ENCODE measurements around the gene MAP3K2. TPM values are rescaled to one million over a fixed set of nuclear protein-coding genes. Genes with fewer than 3 reads are reported as not detected.

MAP3K2 gene
- total and polyA plus RNA-seq, 2 donors = 16.5 to 31.3 TPM

DNA sequence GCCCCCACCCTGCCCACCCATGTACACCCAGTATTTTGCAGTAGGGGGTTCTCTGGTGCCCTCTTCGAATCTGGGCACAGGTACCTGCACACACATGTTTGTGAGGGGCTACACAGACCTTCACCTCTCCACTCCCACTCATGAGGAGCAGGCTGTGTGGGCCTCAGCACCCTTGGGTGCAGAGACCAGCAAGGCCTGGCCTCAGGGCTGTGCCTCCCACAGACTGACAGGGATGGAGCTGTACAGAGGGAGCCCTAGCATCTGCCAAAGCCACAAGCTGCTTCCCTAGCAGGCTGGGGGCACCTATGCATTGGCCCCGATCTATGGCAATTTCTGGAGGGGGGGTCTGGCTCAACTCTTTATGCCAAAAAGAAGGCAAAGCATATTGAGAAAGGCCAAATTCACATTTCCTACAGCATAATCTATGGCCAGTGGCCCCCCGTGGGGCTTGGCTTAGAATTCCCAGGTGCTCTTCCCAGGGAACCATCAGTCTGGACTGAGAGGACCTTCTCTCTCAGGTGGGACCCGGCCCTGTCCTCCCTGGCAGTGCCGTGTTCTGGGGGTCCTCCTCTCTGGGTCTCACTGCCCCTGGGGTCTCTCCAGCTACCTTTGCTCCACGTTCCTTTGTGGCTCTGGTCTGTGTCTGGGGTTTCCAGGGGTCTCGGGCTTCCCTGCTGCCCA lies 39.7 kb upstream of the MAP3K2 start:
- no peak for DNase-seq (ENCODE audit: low read depth in 6 of 9, low spot score in 9 of 9)
- H3K36me3 ChIP-seq (ENCODE audit: control insufficient read depth in 2 of 2, insufficient read depth in 2 of 2, low read length in 1 of 2) = no peaks in the 10 kb centered on the region
- WGBS = 97% methylated on average over 7 of the region's 7 CpGs

DNA sequence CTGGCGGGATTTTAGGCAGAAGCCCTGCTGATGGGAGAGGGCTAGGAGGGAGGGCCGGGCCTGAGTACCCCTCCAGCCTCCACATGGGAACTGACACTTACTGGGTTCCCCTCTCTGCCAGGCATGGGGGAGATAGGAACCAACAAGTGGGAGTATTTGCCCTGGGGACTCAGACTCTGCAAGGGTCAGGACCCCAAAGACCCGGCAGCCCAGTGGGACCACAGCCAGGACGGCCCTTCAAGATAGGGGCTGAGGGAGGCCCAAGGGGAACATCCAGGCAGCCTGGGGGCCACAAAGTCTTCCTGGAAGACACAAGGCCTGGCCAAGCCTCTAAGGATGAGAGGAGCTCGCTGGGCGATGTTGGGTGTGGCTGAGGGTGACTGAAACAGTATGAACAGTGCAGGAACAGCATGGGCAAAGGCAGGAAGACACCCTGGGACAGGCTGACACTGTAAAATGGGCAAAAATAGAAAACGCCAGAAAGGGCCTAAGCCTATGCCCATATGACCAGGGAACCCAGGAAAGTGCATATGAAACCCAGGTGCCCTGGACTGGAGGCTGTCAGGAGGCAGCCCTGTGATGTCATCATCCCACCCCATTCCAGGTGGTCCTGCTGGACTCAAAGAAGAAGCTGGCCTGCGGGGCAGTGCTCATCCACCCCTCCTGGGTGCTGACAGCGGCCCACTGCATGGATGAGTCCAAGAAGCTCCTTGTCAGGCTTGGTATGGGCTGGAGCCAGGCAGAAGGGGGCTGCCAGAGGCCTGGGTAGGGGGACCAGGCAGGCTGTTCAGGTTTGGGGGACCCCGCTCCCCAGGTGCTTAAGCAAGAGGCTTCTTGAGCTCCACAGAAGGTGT lies 39.0 kb upstream of the MAP3K2 start:
- Histone ChIP-seq H3K27me3 (ENCODE audit: control insufficient read depth in 2 of 2, insufficient read depth in 1 of 2, low read length in 1 of 2) (peaks cover 0 to 25% of the 10 kb centered on the region in 2 donors), H3K4me3 (ENCODE audit: low read length in 2 of 2) (no peak overlapping the region), H3K9me3 (ENCODE audit: control insufficient read depth in 2 of 2, insufficient read depth in 1 of 2, low read length in 1 of 2) (no peaks in the 10 kb centered on the region), H3K4me1 (ENCODE audit: control insufficient read depth in 2 of 2, insufficient read depth in 2 of 2, low read length in 2 of 2) (peaks cover 2 to 18% of the 10 kb centered on the region in 2 donors), H3K36me3 (ENCODE audit: control insufficient read depth in 2 of 2, insufficient read depth in 2 of 2, low read length in 1 of 2) (no peaks in the 10 kb centered on the region), H3K27ac (ENCODE audit: low read depth in 1 of 2, low read length in 1 of 2) (no peak overlapping the region)
- 99% methylated on average over 10 of the region's 10 CpGs for whole genome bisulfite sequencing
- DNase-seq (ENCODE audit: low read depth in 6 of 9, low spot score in 9 of 9) = no peak

More for the DNA sequence above, 39.7 kb upstream of the MAP3K2 start:
- Histone ChIP-seq H3K27ac (ENCODE audit: low read depth in 1 of 2, low read length in 1 of 2) (no peak overlapping the region), H3K4me1 (ENCODE audit: control insufficient read depth in 2 of 2, insufficient read depth in 2 of 2, low read length in 2 of 2) (peaks cover 2 to 12% of the 10 kb centered on the region in 2 donors), H3K27me3 (ENCODE audit: control insufficient read depth in 2 of 2, insufficient read depth in 1 of 2, low read length in 1 of 2) (peaks cover 0 to 17% of the 10 kb centered on the region in 2 donors), H3K9me3 (ENCODE audit: control insufficient read depth in 2 of 2, insufficient read depth in 1 of 2, low read length in 1 of 2) (no peaks in the 10 kb centered on the region), H3K4me3 (ENCODE audit: low read length in 2 of 2) (no peak overlapping the region)

DNA sequence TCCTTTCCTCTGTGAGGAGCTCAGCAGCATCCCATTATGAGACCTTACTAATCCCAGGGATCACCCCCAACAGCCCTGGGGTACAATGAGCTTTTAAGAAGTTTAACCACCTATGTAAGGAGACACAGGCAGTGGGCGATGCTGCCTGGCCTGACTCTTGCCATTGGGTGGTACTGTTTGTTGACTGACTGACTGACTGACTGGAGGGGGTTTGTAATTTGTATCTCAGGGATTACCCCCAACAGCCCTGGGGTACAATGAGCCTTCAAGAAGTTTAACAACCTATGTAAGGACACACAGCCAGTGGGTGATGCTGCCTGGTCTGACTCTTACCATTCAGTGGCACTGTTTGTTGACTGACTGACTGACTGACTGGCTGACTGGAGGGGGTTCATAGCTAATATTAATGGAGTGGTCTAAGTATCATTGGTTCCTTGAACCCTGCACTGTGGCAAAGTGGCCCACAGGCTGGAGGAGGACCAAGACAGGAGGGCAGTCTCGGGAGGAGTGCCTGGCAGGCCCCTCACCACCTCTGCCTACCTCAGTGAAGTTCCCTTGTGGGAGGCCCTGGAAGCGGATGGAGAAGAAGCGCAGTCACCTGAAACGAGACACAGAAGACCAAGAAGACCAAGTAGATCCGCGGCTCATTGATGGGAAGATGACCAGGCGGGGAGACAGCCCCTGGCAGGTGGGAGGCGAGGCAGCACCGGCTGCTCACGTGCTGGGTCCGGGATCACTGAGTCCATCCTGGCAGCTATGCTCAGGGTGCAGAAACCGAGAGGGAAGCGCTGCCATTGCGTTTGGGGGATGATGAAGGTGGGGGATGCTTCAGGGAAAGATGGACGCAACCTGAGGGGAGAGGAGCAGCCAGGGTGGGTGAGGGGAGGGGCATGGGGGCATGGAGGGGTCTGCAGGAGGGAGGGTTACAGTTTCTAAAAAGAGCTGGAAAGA lies 38.0 kb upstream of the MAP3K2 start:
- Histone ChIP-seq H3K4me1 (ENCODE audit: control insufficient read depth in 2 of 2, insufficient read depth in 2 of 2, low read length in 2 of 2) (peaks cover 2 to 27% of the 10 kb centered on the region in 2 donors), H3K4me3 (ENCODE audit: low read length in 2 of 2) (no peak overlapping the region), H3K9me3 (ENCODE audit: control insufficient read depth in 2 of 2, insufficient read depth in 1 of 2, low read length in 1 of 2) (no peaks in the 10 kb centered on the region), H3K27me3 (ENCODE audit: control insufficient read depth in 2 of 2, insufficient read depth in 1 of 2, low read length in 1 of 2) (peaks cover 0 to 29% of the 10 kb centered on the region in 2 donors), H3K36me3 (ENCODE audit: control insufficient read depth in 2 of 2, insufficient read depth in 2 of 2, low read length in 1 of 2) (no peaks in the 10 kb centered on the region), H3K27ac (ENCODE audit: low read depth in 1 of 2, low read length in 1 of 2) (no peak overlapping the region)
- DNase-seq (ENCODE audit: low read depth in 6 of 9, low spot score in 9 of 9) = no peak
- 97% methylated on average over 16 of the region's 16 CpGs for WGBS

DNA sequence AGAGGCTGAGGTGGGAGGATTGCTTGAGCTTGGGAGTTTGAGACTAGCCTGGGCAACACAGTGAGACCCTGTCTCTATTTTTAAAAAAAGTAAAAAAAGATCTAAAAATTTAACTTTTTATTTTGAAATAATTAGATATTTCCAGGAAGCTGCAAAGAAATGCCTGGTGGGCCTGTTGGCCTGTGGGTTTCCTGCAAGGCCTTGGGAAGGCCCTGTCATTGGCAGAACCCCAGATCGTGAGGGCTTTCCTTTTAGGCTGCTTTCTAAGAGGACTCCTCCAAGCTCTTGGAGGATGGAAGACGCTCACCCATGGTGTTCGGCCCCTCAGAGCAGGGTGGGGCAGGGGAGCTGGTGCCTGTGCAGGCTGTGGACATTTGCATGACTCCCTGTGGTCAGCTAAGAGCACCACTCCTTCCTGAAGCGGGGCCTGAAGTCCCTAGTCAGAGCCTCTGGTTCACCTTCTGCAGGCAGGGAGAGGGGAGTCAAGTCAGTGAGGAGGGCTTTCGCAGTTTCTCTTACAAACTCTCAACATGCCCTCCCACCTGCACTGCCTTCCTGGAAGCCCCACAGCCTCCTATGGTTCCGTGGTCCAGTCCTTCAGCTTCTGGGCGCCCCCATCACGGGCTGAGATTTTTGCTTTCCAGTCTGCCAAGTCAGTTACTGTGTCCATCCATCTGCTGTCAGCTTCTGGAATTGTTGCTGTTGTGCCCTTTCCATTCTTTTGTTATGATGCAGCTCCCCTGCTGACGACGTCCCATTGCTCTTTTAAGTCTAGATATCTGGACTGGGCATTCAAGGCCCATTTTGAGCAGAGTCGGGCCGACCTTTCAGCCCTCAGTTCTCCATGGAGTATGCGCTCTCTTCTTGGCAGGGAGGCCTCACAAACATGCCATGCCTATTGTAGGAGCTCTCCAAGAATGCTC lies 37.1 kb upstream of the MAP3K2 start:
- 90% methylated on average over 13 of the region's 13 CpGs for WGBS
- Histone ChIP-seq H3K4me3 (ENCODE audit: low read length in 2 of 2) (no peak overlapping the region), H3K9me3 (ENCODE audit: control insufficient read depth in 2 of 2, insufficient read depth in 1 of 2, low read length in 1 of 2) (no peaks in the 10 kb centered on the region), H3K27me3 (ENCODE audit: control insufficient read depth in 2 of 2, insufficient read depth in 1 of 2, low read length in 1 of 2) (peaks cover 0 to 29% of the 10 kb centered on the region in 2 donors), H3K27ac (ENCODE audit: low read depth in 1 of 2, low read length in 1 of 2) (no peak overlapping the region), H3K4me1 (ENCODE audit: control insufficient read depth in 2 of 2, insufficient read depth in 2 of 2, low read length in 2 of 2) (peaks cover 5 to 31% of the 10 kb centered on the region in 2 donors), H3K36me3 (ENCODE audit: control insufficient read depth in 2 of 2, insufficient read depth in 2 of 2, low read length in 1 of 2) (no peaks in the 10 kb centered on the region)
- DNase-seq (ENCODE audit: low read depth in 6 of 9, low spot score in 9 of 9) = no peak

DNA sequence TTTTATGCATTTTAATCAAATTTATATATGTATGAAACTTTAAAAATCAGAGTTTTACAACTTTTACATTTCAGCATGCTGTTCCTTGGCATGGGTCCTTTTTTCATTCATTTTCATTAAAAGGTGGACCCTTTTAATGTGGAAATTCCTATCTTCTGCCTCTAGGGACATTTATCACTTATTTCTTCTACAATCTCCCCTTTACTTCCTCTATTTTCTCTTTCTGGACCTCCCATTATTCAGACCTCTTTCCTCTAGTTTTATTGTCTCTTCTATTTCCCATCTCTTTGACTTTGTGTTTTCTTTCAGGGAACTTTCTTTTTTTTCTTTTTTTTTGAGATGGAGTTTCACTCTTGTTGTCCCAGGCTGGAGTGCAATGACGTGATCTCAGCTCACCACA lies 36.1 kb upstream of the MAP3K2 start:
- Histone ChIP-seq H3K4me1 (ENCODE audit: control insufficient read depth in 2 of 2, insufficient read depth in 2 of 2, low read length in 2 of 2) (peaks cover 5 to 31% of the 10 kb centered on the region in 2 donors), H3K4me3 (ENCODE audit: low read length in 2 of 2) (peak overlapping the region in 1 of 2 donors; percentile 40), H3K9me3 (ENCODE audit: control insufficient read depth in 2 of 2, insufficient read depth in 1 of 2, low read length in 1 of 2) (no peaks in the 10 kb centered on the region), H3K27ac (ENCODE audit: low read depth in 1 of 2, low read length in 1 of 2) (no peak overlapping the region), H3K36me3 (ENCODE audit: control insufficient read depth in 2 of 2, insufficient read depth in 2 of 2, low read length in 1 of 2) (no peaks in the 10 kb centered on the region), H3K27me3 (ENCODE audit: control insufficient read depth in 2 of 2, insufficient read depth in 1 of 2, low read length in 1 of 2) (peaks cover 0 to 29% of the 10 kb centered on the region in 2 donors)
- DNase-seq (ENCODE audit: low read depth in 6 of 9, low spot score in 9 of 9) = no peak
- WGBS = 72% methylated on average over 1 of the region's 1 CpG

DNA sequence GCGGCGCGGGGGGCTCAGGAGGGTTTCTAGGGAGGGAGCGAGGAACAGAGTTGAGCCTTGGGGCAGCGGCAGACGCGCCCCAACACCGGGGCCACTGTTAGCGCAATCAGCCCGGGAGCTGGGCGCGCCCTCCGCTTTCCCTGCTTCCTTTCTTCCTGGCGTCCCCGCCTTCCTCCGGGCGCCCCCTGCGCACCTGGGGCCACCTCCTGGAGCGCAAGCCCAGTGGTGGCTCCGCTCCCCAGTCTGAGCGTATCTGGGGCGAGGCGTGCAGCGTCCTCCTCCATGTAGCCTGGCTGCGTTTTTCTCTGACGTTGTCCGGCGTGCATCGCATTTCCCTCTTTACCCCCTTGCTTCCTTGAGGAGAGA lies 35.7 kb upstream of the MAP3K2 start:
- Histone ChIP-seq H3K27ac (ENCODE audit: low read depth in 1 of 2, low read length in 1 of 2) (no peak overlapping the region), H3K9me3 (ENCODE audit: control insufficient read depth in 2 of 2, insufficient read depth in 1 of 2, low read length in 1 of 2) (no peaks in the 10 kb centered on the region), H3K4me3 (ENCODE audit: low read length in 2 of 2) (peak overlapping the region; percentile 40 to 42), H3K27me3 (ENCODE audit: control insufficient read depth in 2 of 2, insufficient read depth in 1 of 2, low read length in 1 of 2) (peaks cover 0 to 29% of the 10 kb centered on the region in 2 donors), H3K4me1 (ENCODE audit: control insufficient read depth in 2 of 2, insufficient read depth in 2 of 2, low read length in 2 of 2) (peaks cover 5 to 31% of the 10 kb centered on the region in 2 donors), H3K36me3 (ENCODE audit: control insufficient read depth in 2 of 2, insufficient read depth in 2 of 2, low read length in 1 of 2) (no peaks in the 10 kb centered on the region)
- WGBS = 2% methylated on average over 29 of the region's 29 CpGs
- peak in 2 of 9 donors; percentile 30 to 52 for DNase-seq (ENCODE audit: low read depth in 6 of 9, low spot score in 9 of 9)

DNA sequence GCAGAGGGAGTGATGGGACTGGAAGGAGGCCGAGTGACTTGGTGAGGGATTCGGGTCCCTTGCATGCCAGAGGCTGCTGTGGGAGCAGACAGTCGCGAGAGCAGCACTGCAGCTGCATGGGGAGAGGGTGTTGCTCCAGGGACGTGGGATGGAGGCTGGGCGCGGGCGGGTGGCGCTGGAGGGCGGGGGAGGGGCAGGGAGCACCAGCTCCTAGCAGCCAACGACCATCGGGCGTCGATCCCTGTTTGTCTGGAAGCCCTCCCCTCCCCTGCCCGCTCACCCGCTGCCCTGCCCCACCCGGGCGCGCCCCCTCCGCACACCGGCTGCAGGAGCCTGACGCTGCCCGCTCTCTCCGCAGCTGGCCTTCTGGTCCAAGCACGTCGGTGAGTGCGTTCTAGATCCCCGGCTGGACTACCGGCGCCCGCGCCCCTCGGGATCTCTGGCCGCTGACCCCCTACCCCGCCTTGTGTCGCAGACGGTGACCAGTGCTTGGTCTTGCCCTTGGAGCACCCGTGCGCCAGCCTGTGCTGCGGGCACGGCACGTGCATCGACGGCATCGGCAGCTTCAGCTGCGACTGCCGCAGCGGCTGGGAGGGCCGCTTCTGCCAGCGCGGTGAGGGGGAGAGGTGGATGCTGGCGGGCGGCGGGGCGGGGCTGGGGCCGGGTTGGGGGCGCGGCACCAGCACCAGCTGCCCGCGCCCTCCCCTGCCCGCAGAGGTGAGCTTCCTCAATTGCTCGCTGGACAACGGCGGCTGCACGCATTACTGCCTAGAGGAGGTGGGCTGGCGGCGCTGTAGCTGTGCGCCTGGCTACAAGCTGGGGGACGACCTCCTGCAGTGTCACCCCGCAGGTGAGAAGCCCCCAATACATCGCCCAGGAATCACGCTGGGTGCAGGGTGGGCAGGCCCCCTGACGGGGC lies 35.0 kb upstream of the MAP3K2 start:
- Histone ChIP-seq H3K36me3 (ENCODE audit: control insufficient read depth in 2 of 2, insufficient read depth in 2 of 2, low read length in 1 of 2) (no peaks in the 10 kb centered on the region), H3K27ac (ENCODE audit: low read depth in 1 of 2, low read length in 1 of 2) (no peak overlapping the region), H3K4me1 (ENCODE audit: control insufficient read depth in 2 of 2, insufficient read depth in 2 of 2, low read length in 2 of 2) (peaks cover 5 to 31% of the 10 kb centered on the region in 2 donors), H3K4me3 (ENCODE audit: low read length in 2 of 2) (peak overlapping the region; percentile 40 to 42), H3K27me3 (ENCODE audit: control insufficient read depth in 2 of 2, insufficient read depth in 1 of 2, low read length in 1 of 2) (peaks cover 0 to 29% of the 10 kb centered on the region in 2 donors), H3K9me3 (ENCODE audit: control insufficient read depth in 2 of 2, insufficient read depth in 1 of 2, low read length in 1 of 2) (no peaks in the 10 kb centered on the region)
- WGBS = 7% methylated on average over 73 of the region's 73 CpGs
- peak in 5 of 9 donors; percentile 36 to 71 (median 46) for DNase-seq (ENCODE audit: low read depth in 6 of 9, low spot score in 9 of 9)
